CD4-positive, CD25-positive, alpha-beta regulatory T cell (primary cell): Measurements from ENCODE around the gene ANAPC5. TPM values are rescaled to one million over a fixed set of nuclear protein-coding genes. Genes with fewer than 3 reads are reported as not detected.
"Not testable (repeated sequence)": the region's sequence is repeated elsewhere in the genome, so short reads cannot be mapped to it uniquely, and the experiment has no call there.

Experiments
- ATAC-seq, 2 donors: fragments of 150-1000 bp; cut with Tn5 transposase; one replicate each; pipeline ENCODE4 v1.10.0; 2021; ENCODE audit warnings: low read depth in 2 of 2, moderate number of reproducible peaks in 2 of 2, moderate library complexity in 1 of 2
- DNase-seq, 3 donors: peaks; one replicate each; pipeline versions ENCODE4 v3.0.0 to v3.0.0-alpha.2; 2012 to 2022; ENCODE audit warnings: mixed read lengths in 1 of 3
- H3K27ac ChIP-seq: one replicate; pipeline ENCODE4 v1.7.0; 2013; ENCODE audit warnings: mild to moderate bottlenecking, low read length; ENCODE audit not compliant: insufficient read depth, poor library complexity, severe bottlenecking
- H3K27me3 ChIP-seq: one replicate; pipeline ENCODE4 v1.7.0; 2013; ENCODE audit warnings: low read length; ENCODE audit not compliant: control insufficient read depth, insufficient read depth
- H3K36me3 ChIP-seq: one replicate; pipeline ENCODE4 v1.7.0; 2013; ENCODE audit warnings: mild to moderate bottlenecking, low read length, moderate library complexity; ENCODE audit not compliant: control insufficient read depth, insufficient read depth
- H3K4me1 ChIP-seq: 2 replicates; pipeline ENCODE4 v1.7.0; 2013; ENCODE audit warnings: mild to moderate bottlenecking, low read length; ENCODE audit not compliant: insufficient read depth, control insufficient read depth, poor library complexity, severe bottlenecking
- H3K4me3 ChIP-seq: one replicate; pipeline ENCODE4 v1.7.0; 2013; ENCODE audit warnings: low read depth, mild to moderate bottlenecking, low read length, moderate library complexity
- H3K9me3 ChIP-seq, 2 experiments: 1 replicate in 1 of 2; 2 replicates in 1 of 2; pipeline ENCODE4 v1.7.0; 2013; ENCODE audit warnings: low read length in 2 of 2, mild to moderate bottlenecking in 1 of 2, moderate library complexity in 1 of 2; ENCODE audit not compliant: control insufficient read depth in 2 of 2
- H3K27ac Mint-ChIP-seq, 3 donors: one replicate each; pipeline ENCODE4 v1.8.0; 2020 to 2022; ENCODE audit warnings: mild to moderate bottlenecking in 3 of 3, mixed read lengths in 3 of 3, moderate library complexity in 2 of 3
- H3K27me3 Mint-ChIP-seq: one replicate; pipeline ENCODE4 v1.8.0; 2022; ENCODE audit warnings: mild to moderate bottlenecking, mixed read lengths
- H3K36me3 Mint-ChIP-seq: one replicate; pipeline ENCODE4 v1.8.0; 2020; ENCODE audit warnings: mixed read lengths
- H3K4me1 Mint-ChIP-seq, 4 donors: one replicate each; pipeline ENCODE4 v1.8.0; 2020 to 2022; ENCODE audit warnings: mixed read lengths in 4 of 4, mild to moderate bottlenecking in 1 of 4
- H3K4me3 Mint-ChIP-seq, 4 donors: one replicate each; pipeline ENCODE4 v1.8.0; 2020 to 2022; ENCODE audit warnings: mild to moderate bottlenecking in 4 of 4, mixed read lengths in 4 of 4, moderate library complexity in 3 of 4
- H3K9me3 Mint-ChIP-seq, 7 donors: one replicate each; pipeline ENCODE4 v1.8.0; 2020 to 2022; ENCODE audit warnings: mixed read lengths in 7 of 7, mild to moderate bottlenecking in 3 of 7, moderate library complexity in 2 of 7
- polyA plus RNA-seq, 4 donors: library from polyadenylated mRNA; unstranded; fragments of 300-500 nt; fragmentation: Illumina TruSeq; gene quantifications; one replicate each; pipeline ENCODE4 v1.2.3, GENCODE V29; 2021
- total RNA-seq: library from RNA; stranded (reverse); gene quantifications from one replicate; pipeline ENCODE4 v1.2.3, GENCODE V29; 2022

Gene ANAPC5
- total and polyA plus RNA-seq, 5 donors from 2014 or later: 113 to 141 (median 138) TPM

- H3K27ac ChIP-seq: no peak overlapping the region
- Mint-ChIP-seq H3K4me3 (no peak overlapping the region), H3K36me3 (peaks cover 62% of the 10 kb centered on the region), H3K27ac (no peak overlapping the region), H3K4me1 (peaks cover 0 to 8% (median 2%) of the 10 kb centered on the region in 4 donors), H3K9me3 (peaks cover 0 to 2% (median 0%) of the 10 kb centered on the region in 7 donors), H3K27me3 (no peaks in the 10 kb centered on the region)
- ATAC-seq (no peak), DNase-seq (no peak)
- no peaks in the 10 kb centered on the region for H3K27me3 ChIP-seq
- no peaks in the 10 kb centered on the region for H3K4me1 ChIP-seq
- peaks cover 86% of the 10 kb centered on the region for H3K36me3 ChIP-seq
- no peaks in the 10 kb centered on the region for H3K9me3 ChIP-seq
- no peak overlapping the region for H3K4me3 ChIP-seq
These were observed 25.1 kb downstream of the ANAPC5 start for GRCh38 chr12:121326996-121327674.

GRCh38 chr12:121325922-121326396 lies 26.3 kb downstream of the ANAPC5 start:
- DNase-seq (no peak), ATAC-seq (no peak)
- no peaks in the 10 kb centered on the region for H3K27me3 Mint-ChIP-seq
- no peak overlapping the region for H3K4me3 Mint-ChIP-seq
- no peak overlapping the region for H3K4me3 ChIP-seq
- no peaks in the 10 kb centered on the region for H3K27me3 ChIP-seq
- H3K36me3 Mint-ChIP-seq: peaks cover 58% of the 10 kb centered on the region
- H3K27ac Mint-ChIP-seq: peak overlapping the region in 1 of 3 donors; percentile 21
- no peak overlapping the region for H3K27ac ChIP-seq
- H3K36me3 ChIP-seq: peaks cover 80% of the 10 kb centered on the region
- no peaks in the 10 kb centered on the region for H3K4me1 ChIP-seq
- H3K9me3 ChIP-seq: no peaks in the 10 kb centered on the region
- H3K9me3 Mint-ChIP-seq: peaks cover 0 to 2% (median 0%) of the 10 kb centered on the region in 7 donors
- peaks cover 0 to 8% (median 2%) of the 10 kb centered on the region in 4 donors for H3K4me1 Mint-ChIP-seq

- no peaks in the 10 kb centered on the region for H3K9me3 ChIP-seq
- H3K9me3 Mint-ChIP-seq: peaks cover 0 to 2% (median 0%) of the 10 kb centered on the region in 7 donors
- ATAC-seq: no peak
- H3K4me3 Mint-ChIP-seq: peak overlapping the region in 1 of 4 donors; percentile 38
- peaks cover 76% of the 10 kb centered on the region for H3K36me3 ChIP-seq
- no peak for DNase-seq
- H3K27me3 ChIP-seq: no peaks in the 10 kb centered on the region
- peaks cover 44% of the 10 kb centered on the region for H3K36me3 Mint-ChIP-seq
- H3K4me1 ChIP-seq: no peaks in the 10 kb centered on the region
- peaks cover 0 to 8% (median 2%) of the 10 kb centered on the region in 4 donors for H3K4me1 Mint-ChIP-seq
- no peak overlapping the region for H3K4me3 ChIP-seq
- peak overlapping the region in 2 of 3 donors; percentile 17 to 70 for H3K27ac Mint-ChIP-seq
- H3K27ac ChIP-seq: no peak overlapping the region
- no peaks in the 10 kb centered on the region for H3K27me3 Mint-ChIP-seq
These were observed 28.3 kb downstream of the ANAPC5 start for GRCh38 chr12:121323908-121324307.

- no peaks in the 10 kb centered on the region for H3K27me3 Mint-ChIP-seq
- Histone ChIP-seq H3K27ac (no peak overlapping the region), H3K4me1 (no peaks in the 10 kb centered on the region), H3K36me3 (peaks cover 43% of the 10 kb centered on the region), H3K4me3 (no peak overlapping the region), H3K9me3 (no peaks in the 10 kb centered on the region), H3K27me3 (no peaks in the 10 kb centered on the region)
- H3K36me3 Mint-ChIP-seq: peaks cover 33% of the 10 kb centered on the region
- DNase-seq (no peak), ATAC-seq (no peak)
- no peak overlapping the region for H3K4me3 Mint-ChIP-seq
- H3K9me3 Mint-ChIP-seq: no peaks in the 10 kb centered on the region
- H3K27ac Mint-ChIP-seq: peak overlapping the region in 1 of 3 donors; percentile 67
- peaks cover 15 to 23% (median 21%) of the 10 kb centered on the region in 4 donors for H3K4me1 Mint-ChIP-seq
These were observed 34.1 kb downstream of the ANAPC5 start for GRCh38 chr12:121318121-121318520.

GRCh38 chr12:121314431-121314830 lies 37.8 kb downstream of the ANAPC5 start:
- no peak for DNase-seq
- H3K36me3 ChIP-seq: peaks cover 42% of the 10 kb centered on the region
- H3K4me3 ChIP-seq: no peak overlapping the region
- H3K27me3 ChIP-seq: no peaks in the 10 kb centered on the region
- Mint-ChIP-seq H3K36me3 (peaks cover 45% of the 10 kb centered on the region), H3K4me1 (peaks cover 20 to 33% (median 30%) of the 10 kb centered on the region in 4 donors), H3K9me3 (no peaks in the 10 kb centered on the region), H3K27ac (peak overlapping the region in 2 of 3 donors; percentile 68 to 69), H3K27me3 (no peaks in the 10 kb centered on the region), H3K4me3 (no peak overlapping the region)
- H3K9me3 ChIP-seq: no peaks in the 10 kb centered on the region
- H3K27ac ChIP-seq: no peak overlapping the region
- no peaks in the 10 kb centered on the region for H3K4me1 ChIP-seq
- no peak for ATAC-seq

- DNase-seq, ATAC-seq, H3K27me3 Mint-ChIP-seq, H3K9me3 Mint-ChIP-seq, H3K27ac ChIP-seq, H3K9me3 ChIP-seq, H3K4me3 ChIP-seq, H3K4me3 Mint-ChIP-seq, H3K27me3 ChIP-seq, H3K4me1 ChIP-seq: not testable (repeated sequence)
- Mint-ChIP-seq H3K4me1 (peaks cover 21 to 34% (median 23%) of the 10 kb centered on the region in 4 donors), H3K36me3 (peaks cover 36% of the 10 kb centered on the region), H3K27ac (peak overlapping the region in 1 of 3 donors; percentile 17)
- peaks cover 30% of the 10 kb centered on the region for H3K36me3 ChIP-seq
These were observed 42.0 kb downstream of the ANAPC5 start for GRCh38 chr12:121310231-121310630.

GRCh38 chr12:121307397-121307796 lies 44.8 kb downstream of the ANAPC5 start:
- not testable (repeated sequence) for ATAC-seq, H3K4me1 ChIP-seq, H3K4me3 Mint-ChIP-seq, H3K9me3 ChIP-seq, H3K9me3 Mint-ChIP-seq, H3K27ac ChIP-seq, H3K27me3 ChIP-seq, H3K4me3 ChIP-seq, H3K27ac Mint-ChIP-seq, DNase-seq, H3K27me3 Mint-ChIP-seq
- H3K36me3 ChIP-seq: peaks cover 30% of the 10 kb centered on the region
- Mint-ChIP-seq H3K4me1 (peaks cover 5 to 12% (median 9%) of the 10 kb centered on the region in 4 donors), H3K36me3 (peaks cover 28% of the 10 kb centered on the region)

GRCh38 chr12:121304306-121304705 lies 47.9 kb downstream of the ANAPC5 start:
- Histone ChIP-seq H3K4me1 (no peaks in the 10 kb centered on the region), H3K27ac (no peak overlapping the region), H3K4me3 (no peak overlapping the region), H3K36me3 (peaks cover 10% of the 10 kb centered on the region), H3K9me3 (no peaks in the 10 kb centered on the region), H3K27me3 (no peaks in the 10 kb centered on the region)
- no peaks in the 10 kb centered on the region for H3K27me3 Mint-ChIP-seq
- ATAC-seq (no peak), DNase-seq (no peak)
- H3K36me3 Mint-ChIP-seq: peaks cover 11% of the 10 kb centered on the region
- H3K27ac Mint-ChIP-seq: no peak overlapping the region
- no peaks in the 10 kb centered on the region for H3K9me3 Mint-ChIP-seq
- H3K4me1 Mint-ChIP-seq: peaks cover 0 to 7% (median 2%) of the 10 kb centered on the region in 4 donors
- no peak overlapping the region for H3K4me3 Mint-ChIP-seq
